MM.1S (cell line): Measurements from ENCODE around the gene GJA3.

ENCODE experiments used
- EZH2 ChIP-seq: fragments of 300-600 bp; sonication (generic); optimal IDR thresholded peaks from 2 replicates; pipeline ENCODE3; 2017; ENCODE audit warnings: low read depth, mild to moderate bottlenecking, antibody characterized with exemption, low read length, mixed read lengths
- EZH2phosphoT487 ChIP-seq: fragments of 300-600 bp; sonication (generic); IDR thresholded peaks from 2 replicates; pipeline ENCODE4 v1.6.1; 2018; ENCODE audit warnings: antibody characterized with exemption, low read length
- TF ChIP-seq, protein P1 (sequence below): fragments of 300-600 bp; sonication (generic); IDR thresholded peaks from 2 replicates; pipeline ENCODE4 v1.5.1; 2016; ENCODE audit warnings: antibody characterized with exemption, low read length, mixed read lengths

DNA sequence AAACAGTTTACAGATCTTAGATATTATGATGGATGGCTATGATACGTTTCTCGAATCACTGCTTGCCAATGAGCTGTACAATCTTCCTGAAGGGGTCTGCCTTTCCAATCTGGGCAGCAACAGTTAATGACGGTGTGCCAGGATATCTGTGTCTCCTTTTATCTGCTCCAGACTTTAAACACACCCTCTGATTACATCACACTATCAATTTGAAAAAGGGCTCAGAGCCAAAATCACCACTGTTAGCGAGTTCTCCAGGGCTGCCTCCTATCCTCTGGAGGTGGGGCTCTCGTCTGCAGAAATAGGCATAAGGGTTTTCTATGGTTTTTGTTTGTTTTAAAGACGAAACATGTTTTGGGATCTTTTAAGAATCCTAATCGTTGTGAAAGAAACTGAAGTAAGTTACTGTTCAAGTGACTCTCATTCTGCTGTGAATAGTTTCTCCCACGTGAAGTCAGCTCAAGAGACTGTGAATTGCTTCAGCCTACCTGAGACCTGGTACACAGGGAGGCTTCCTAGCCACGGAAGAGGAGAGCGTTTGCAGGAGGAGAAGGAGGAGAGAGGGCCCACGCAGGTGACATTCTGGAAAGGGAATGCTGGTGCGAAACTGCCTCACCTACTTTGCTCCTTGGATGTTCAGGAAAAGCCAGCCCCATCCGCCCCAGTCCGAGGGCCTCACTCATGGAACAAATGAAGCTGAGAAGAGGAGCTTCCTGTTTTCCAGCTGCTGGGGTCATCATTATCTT, 15.2 kb upstream of the GJA3 start:
- TF ChIP-seq, protein P1, sequence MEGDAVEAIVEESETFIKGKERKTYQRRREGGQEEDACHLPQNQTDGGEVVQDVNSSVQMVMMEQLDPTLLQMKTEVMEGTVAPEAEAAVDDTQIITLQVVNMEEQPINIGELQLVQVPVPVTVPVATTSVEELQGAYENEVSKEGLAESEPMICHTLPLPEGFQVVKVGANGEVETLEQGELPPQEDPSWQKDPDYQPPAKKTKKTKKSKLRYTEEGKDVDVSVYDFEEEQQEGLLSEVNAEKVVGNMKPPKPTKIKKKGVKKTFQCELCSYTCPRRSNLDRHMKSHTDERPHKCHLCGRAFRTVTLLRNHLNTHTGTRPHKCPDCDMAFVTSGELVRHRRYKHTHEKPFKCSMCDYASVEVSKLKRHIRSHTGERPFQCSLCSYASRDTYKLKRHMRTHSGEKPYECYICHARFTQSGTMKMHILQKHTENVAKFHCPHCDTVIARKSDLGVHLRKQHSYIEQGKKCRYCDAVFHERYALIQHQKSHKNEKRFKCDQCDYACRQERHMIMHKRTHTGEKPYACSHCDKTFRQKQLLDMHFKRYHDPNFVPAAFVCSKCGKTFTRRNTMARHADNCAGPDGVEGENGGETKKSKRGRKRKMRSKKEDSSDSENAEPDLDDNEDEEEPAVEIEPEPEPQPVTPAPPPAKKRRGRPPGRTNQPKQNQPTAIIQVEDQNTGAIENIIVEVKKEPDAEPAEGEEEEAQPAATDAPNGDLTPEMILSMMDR: no peak
- TF ChIP-seq EZH2phosphoT487 (no peak), EZH2 (no peak)
